Measurements from ENCODE around the gene TUBGCP3. TPM values are rescaled to one million over a fixed set of nuclear protein-coding genes. Genes with fewer than 3 reads are reported as not detected.

TUBGCP3 gene
- total and polyA plus RNA-seq, 2 experiments from 2014 or later = 12.8 to 40.2 TPM

GRCh38 chr13:112601371-112601770 is 13.4 kb upstream of the TUBGCP3 start:
- Mint-ChIP-seq H3K27me3 (ENCODE audit: insufficient read depth, low read depth, poor library complexity) (peaks cover 1% of the 10 kb centered on the region), H3K4me3 (no peak overlapping the region), H3K36me3 (ENCODE audit: low read depth) (no peaks in the 10 kb centered on the region), H3K9me3 (no peaks in the 10 kb centered on the region), H3K27ac (no peak overlapping the region), H3K4me1 (peaks cover 7% of the 10 kb centered on the region; the same call in 1 of the 3 replicates)
- Histone ChIP-seq H4K20me1 (replicated peaks; ENCODE audit: insufficient read depth) (no peaks in the 10 kb centered on the region), H3K4me3 (no peak overlapping the region), H3K27me3 (ENCODE audit: insufficient read depth) (no peaks in the 10 kb centered on the region), H3F3A (replicated peaks; ENCODE audit: low read depth) (no peaks in the 10 kb centered on the region), H2AFZ (no peak overlapping the region), H3K36me3 (ENCODE audit: insufficient read depth) (no peaks in the 10 kb centered on the region), H3K4me2 (no peak overlapping the region), H3K79me2 (replicated peaks; ENCODE audit: insufficient read depth) (no peaks in the 10 kb centered on the region), H3K27ac (ENCODE audit: low read depth) (no peak overlapping the region), H3K9me2 (ENCODE audit: insufficient read depth) (no peaks in the 10 kb centered on the region), H3K4me1 (ENCODE audit: insufficient read depth) (no peaks in the 10 kb centered on the region)
- DNase-seq (ENCODE audit: low spot score) = no peak
- no peak for TF ChIP-seq NANOG (IDR thresholded peaks at IDR 0.05; ENCODE audit: borderline replicate concordance)
- no peak for TF ChIP-seq CREB1 (CRISPR knock-in tag; IDR thresholded peaks at IDR 0.05; ENCODE audit: low read depth)
- no peak for TF ChIP-seq REST (IDR thresholded peaks at IDR 0.05; ENCODE audit: unreplicated experiment)
- no peak for TF ChIP-seq ETS1 (IDR thresholded peaks at IDR 0.05)
- TF ChIP-seq EZH2 (IDR thresholded peaks at IDR 0.05; ENCODE audit: low read depth, unreplicated experiment) = no peak
- TF ChIP-seq CTCF (conservative IDR thresholded peaks at IDR 0.05; ENCODE audit: low read depth in 2 of 2) = no peak
- TF ChIP-seq ZNF462 (CRISPR knock-in tag; IDR thresholded peaks at IDR 0.05) = no peak
- TF ChIP-seq JUNB (IDR thresholded peaks at IDR 0.05; ENCODE audit: unreplicated experiment) = no peak
- TF ChIP-seq ZNF114 (CRISPR knock-in tag; IDR thresholded peaks at IDR 0.05) = no peak
- TF ChIP-seq EZH2phosphoT487 (IDR thresholded peaks at IDR 0.05; ENCODE audit: unreplicated experiment) = no peak
- TF ChIP-seq STAT1 (IDR thresholded peaks at IDR 0.05; ENCODE audit: unreplicated experiment) = no peak
- TF ChIP-seq ZNF331 (CRISPR knock-in tag; IDR thresholded peaks at IDR 0.05; ENCODE audit: low read depth) = no peak
- no peak for TF ChIP-seq POLR2AphosphoS5 (IDR thresholded peaks at IDR 0.05; ENCODE audit: low read depth)
- ATAC-seq = no peak
